Stomach (tissue), 9 donors: Measurements from ENCODE around the gene TRIM36. TPM values are rescaled to one million over a fixed set of nuclear protein-coding genes. Genes with fewer than 3 reads are reported as not detected.

ENCODE experiments used
- DNase-seq, 2 donors: peaks; one replicate each; pipeline versions ENCODE4 v3.0.0 to v3.0.0-alpha.2; 2013 to 2019
- H3K27ac ChIP-seq, 5 donors: fragments of 200-600 bp in 4 of 5; sonication (generic) in 4 of 5; one replicate each; pipeline ENCODE4 v1.5.1; 2013 to 2019; ENCODE audit warnings: mild to moderate bottlenecking in 1 of 5, moderate library complexity in 1 of 5
- H3K27me3 ChIP-seq, 3 donors: fragments of 200-600 bp; sonication (generic); one replicate each; pipeline ENCODE4 v1.5.1; 2017 to 2019; ENCODE audit warnings: mixed run types in 1 of 3
- H3K36me3 ChIP-seq, 4 donors: fragments of 200-600 bp; sonication (generic); 1 replicate in 3 of 4; 2 replicates in 1 of 4; pipeline ENCODE4 v1.5.1; 2016 to 2019
- H3K4me1 ChIP-seq, 4 donors: fragments of 200-600 bp; sonication (generic); one replicate each; pipeline ENCODE4 v1.5.1; 2016 to 2019
- H3K4me3 ChIP-seq, 4 donors: fragments of 200-600 bp; sonication (generic) in 3 of 4; one replicate each; pipeline ENCODE4 v1.5.1; 2016 to 2019; ENCODE audit warnings: mild to moderate bottlenecking in 1 of 4
- H3K9me3 ChIP-seq, 4 donors: fragments of 200-600 bp; sonication (generic); one replicate each; pipeline ENCODE4 v1.5.1; 2016 to 2019
- EP300 ChIP-seq: sonication (generic); formaldehyde crosslinking; IDR thresholded peaks from one replicate; pipeline ENCODE4 v1.6.1; 2017; ENCODE audit warnings: antibody characterized with exemption
- POLR2A ChIP-seq, 4 donors: fragments of 450-650 bp; IDR thresholded peaks; one replicate each; pipeline ENCODE4 v1.6.1; 2016; ENCODE audit warnings: antibody characterized with exemption in 4 of 4, control low read depth in 2 of 4, mild to moderate bottlenecking in 1 of 4, moderate library complexity in 1 of 4
- POLR2AphosphoS5 ChIP-seq, 3 donors: sonication (generic); formaldehyde crosslinking; IDR thresholded peaks; one replicate each; pipeline ENCODE4 v1.6.1; 2016; ENCODE audit warnings: antibody characterized with exemption in 3 of 3
- WGBS, 5 donors: extraction: QIAGEN DNeasy Blood & Tissue Kit in 3 of 5; methylation state at CpG; one replicate each; pipeline versions ENCODE4 v1.1.5 to v1.1.7; 2013 to 2018; 5-methylcytosine and 5-hydroxymethylcytosine counted together
- intact Hi-C: fragments of 100-400 bp; cut with DNase I; formaldehyde crosslinking; loops from one replicate; pipeline ENCODE4 v1.15.1; 2023; ENCODE audit warnings: low total_unique reads
- polyA plus RNA-seq, 3 donors: library from polyadenylated mRNA; stranded (reverse); fragments of 200-250 nt; gene quantifications; one replicate each; pipeline ENCODE4 v1.2.3, GENCODE V29; 2013
- total RNA-seq, 5 donors: library from RNA; depleted of rRNA; stranded (reverse); fragments of >200 nt; gene quantifications; one replicate each; pipeline versions ENCODE4 v1.1.0 to v1.2.3, GENCODE V29; 2014 to 2016
- TF ChIP-seq, protein P1 (sequence below), 7 experiments: fragments of 450-650 bp in 4 of 7; fragments of 200-600 bp in 3 of 7; sonication (generic) in 3 of 7; IDR thresholded peaks; one replicate each; pipeline ENCODE4 v1.5.1; 2016 to 2019; ENCODE audit warnings: antibody characterized with exemption in 7 of 7, control low read depth in 2 of 7, mild to moderate bottlenecking in 1 of 7
- donor health status: healthy with polysubstance abuse.
- donor health status: Bipolar disorder and iron deficiency.
- donor health status: healthy.

The TRIM36 gene
- total and polyA plus RNA-seq, 8 donors = 1.8 to 36.5 (median 6.1) TPM

DNA sequence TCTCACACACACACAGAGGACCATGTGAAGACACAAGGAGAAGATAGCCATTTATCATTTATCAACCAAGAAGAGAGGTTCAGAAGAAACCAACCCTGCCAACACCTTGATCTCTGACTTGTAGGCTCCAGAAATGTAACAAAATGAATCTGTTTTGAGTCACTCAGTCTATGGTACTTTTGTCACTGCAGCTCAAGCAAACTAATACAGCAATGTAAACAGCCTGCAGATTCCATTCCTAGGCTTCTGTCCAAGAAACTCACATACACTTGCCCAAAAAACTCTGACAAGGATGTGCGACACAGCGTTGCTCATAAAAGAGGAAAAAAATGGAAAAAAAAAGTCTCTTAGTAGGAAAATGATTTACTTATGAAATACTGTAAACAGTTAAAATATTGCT, 33.4 kb downstream of the TRIM36 start:
- DNase-seq = no peak
- Histone ChIP-seq H3K4me1 (no peaks in the 10 kb centered on the region), H3K9me3 (no peaks in the 10 kb centered on the region), H3K27me3 (no peaks in the 10 kb centered on the region), H3K27ac (no peak overlapping the region), H3K4me3 (no peak overlapping the region), H3K36me3 (peaks cover 0 to 6% (median 0%) of the 10 kb centered on the region in 4 donors)
- TF ChIP-seq, protein P1, sequence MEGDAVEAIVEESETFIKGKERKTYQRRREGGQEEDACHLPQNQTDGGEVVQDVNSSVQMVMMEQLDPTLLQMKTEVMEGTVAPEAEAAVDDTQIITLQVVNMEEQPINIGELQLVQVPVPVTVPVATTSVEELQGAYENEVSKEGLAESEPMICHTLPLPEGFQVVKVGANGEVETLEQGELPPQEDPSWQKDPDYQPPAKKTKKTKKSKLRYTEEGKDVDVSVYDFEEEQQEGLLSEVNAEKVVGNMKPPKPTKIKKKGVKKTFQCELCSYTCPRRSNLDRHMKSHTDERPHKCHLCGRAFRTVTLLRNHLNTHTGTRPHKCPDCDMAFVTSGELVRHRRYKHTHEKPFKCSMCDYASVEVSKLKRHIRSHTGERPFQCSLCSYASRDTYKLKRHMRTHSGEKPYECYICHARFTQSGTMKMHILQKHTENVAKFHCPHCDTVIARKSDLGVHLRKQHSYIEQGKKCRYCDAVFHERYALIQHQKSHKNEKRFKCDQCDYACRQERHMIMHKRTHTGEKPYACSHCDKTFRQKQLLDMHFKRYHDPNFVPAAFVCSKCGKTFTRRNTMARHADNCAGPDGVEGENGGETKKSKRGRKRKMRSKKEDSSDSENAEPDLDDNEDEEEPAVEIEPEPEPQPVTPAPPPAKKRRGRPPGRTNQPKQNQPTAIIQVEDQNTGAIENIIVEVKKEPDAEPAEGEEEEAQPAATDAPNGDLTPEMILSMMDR (IDR thresholded peaks at IDR 0.05) = no peak
- TF ChIP-seq POLR2AphosphoS5 (IDR thresholded peaks at IDR 0.05) = no peak
- no peak for TF ChIP-seq POLR2A (IDR thresholded peaks at IDR 0.05)
- no peak for TF ChIP-seq EP300
- 76 to 98% (median 91%) methylated on average over 2 of the region's 2 CpGs for WGBS, 5 donors
- intact Hi-C loops = no loop called here

DNA sequence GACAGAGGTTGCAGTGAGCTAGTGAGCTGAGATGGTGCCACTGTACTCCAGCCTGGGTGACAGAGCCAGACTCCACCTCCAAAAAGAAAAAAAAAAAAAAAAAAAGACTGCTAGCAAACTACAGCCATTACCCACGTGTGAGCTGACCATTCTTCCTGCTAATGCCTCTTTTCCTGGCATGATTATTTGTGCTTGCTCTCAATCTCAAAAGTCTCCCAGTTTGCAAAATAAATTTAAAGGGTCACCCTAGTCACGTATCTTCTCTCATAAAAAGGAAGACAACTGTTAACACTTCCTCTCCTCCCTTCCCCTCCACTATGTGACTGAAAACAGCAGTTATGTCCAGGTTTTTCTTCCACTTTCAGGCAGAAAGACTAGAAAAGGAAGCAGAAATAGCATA, 37.2 kb downstream of the TRIM36 start:
- no peak overlapping the region for H3K4me3 ChIP-seq
- no peaks in the 10 kb centered on the region for H3K4me1 ChIP-seq
- TF ChIP-seq, protein P1 (IDR thresholded peaks at IDR 0.05) = no peak
- no peak for TF ChIP-seq POLR2AphosphoS5 (IDR thresholded peaks at IDR 0.05)
- TF ChIP-seq POLR2A (IDR thresholded peaks at IDR 0.05) = no peak
- no peak for TF ChIP-seq EP300
- H3K27me3 ChIP-seq = no peaks in the 10 kb centered on the region
- no peaks in the 10 kb centered on the region for H3K9me3 ChIP-seq
- DNase-seq = no peak
- intact Hi-C loops = no loop called here
- H3K36me3 ChIP-seq = peaks cover 0 to 6% (median 0%) of the 10 kb centered on the region in 4 donors
- 20 to 48% (median 40%) methylated on average over 2 of the region's 2 CpGs for WGBS, 5 donors
- H3K27ac ChIP-seq = no peak overlapping the region

DNA sequence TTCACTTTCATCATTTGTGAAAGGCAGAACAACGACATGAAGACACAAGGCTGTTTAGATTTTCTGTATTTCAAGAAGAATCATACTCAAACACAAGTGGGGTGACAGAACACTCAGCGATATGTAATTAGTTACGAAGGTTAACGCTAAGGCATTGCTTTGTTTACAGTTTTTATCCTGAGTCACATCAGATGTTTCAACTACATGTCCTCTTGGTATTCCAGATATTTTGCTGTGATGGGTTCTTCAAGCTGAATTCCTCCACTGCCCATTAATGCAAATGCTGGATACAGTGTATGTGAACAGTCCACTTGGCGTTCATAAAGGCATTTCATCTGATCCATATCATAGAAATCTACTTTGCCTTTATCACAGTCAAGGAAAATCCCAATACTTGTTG, 43.4 kb downstream of the TRIM36 start:
- Histone ChIP-seq H3K4me1 (no peaks in the 10 kb centered on the region), H3K36me3 (peaks cover 0 to 3% (median 0%) of the 10 kb centered on the region in 4 donors), H3K27ac (no peak overlapping the region), H3K27me3 (no peaks in the 10 kb centered on the region), H3K4me3 (no peak overlapping the region), H3K9me3 (no peaks in the 10 kb centered on the region)
- no peak for TF ChIP-seq POLR2A (IDR thresholded peaks at IDR 0.05)
- TF ChIP-seq, protein P1 (IDR thresholded peaks at IDR 0.05) = no peak
- no peak for TF ChIP-seq POLR2AphosphoS5 (IDR thresholded peaks at IDR 0.05)
- no peak for TF ChIP-seq EP300
- no peak for DNase-seq
- intact Hi-C loops = no loop called here
- 62 to 78% (median 75%) methylated on average over 5 of the region's 5 CpGs for WGBS, 5 donors

DNA sequence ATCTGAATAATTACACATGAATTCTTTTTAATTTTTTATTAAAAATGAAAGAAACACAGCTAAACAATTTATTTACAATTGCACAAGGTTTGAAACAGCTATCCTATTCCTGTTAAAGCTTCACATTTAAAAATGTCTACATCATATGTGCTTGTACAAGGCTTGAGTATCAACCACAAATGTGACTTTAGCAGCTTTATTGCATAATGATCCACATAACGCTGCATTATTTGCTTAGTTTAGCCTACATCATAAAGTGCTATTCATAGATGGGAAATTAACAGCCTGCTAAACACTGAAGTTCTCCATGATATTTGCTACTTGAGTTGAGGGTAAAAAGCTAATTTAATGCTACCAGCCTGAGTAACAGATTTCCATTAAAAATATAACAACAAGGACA, 45.0 kb downstream of the TRIM36 start:
- no peak overlapping the region for H3K4me3 ChIP-seq
- H3K27ac ChIP-seq = no peak overlapping the region
- no peak for TF ChIP-seq POLR2AphosphoS5 (IDR thresholded peaks at IDR 0.05)
- TF ChIP-seq POLR2A (IDR thresholded peaks at IDR 0.05) = no peak
- TF ChIP-seq, protein P1 (IDR thresholded peaks at IDR 0.05) = no peak
- no peak for TF ChIP-seq EP300
- intact Hi-C loops = no loop called here
- no peaks in the 10 kb centered on the region for H3K4me1 ChIP-seq
- no peak for DNase-seq
- no peaks in the 10 kb centered on the region for H3K9me3 ChIP-seq
- H3K27me3 ChIP-seq = no peaks in the 10 kb centered on the region
- 34 to 68% (median 54%) methylated on average over 1 of the region's 1 CpG for WGBS, 5 donors
- H3K36me3 ChIP-seq = peaks cover 0 to 3% (median 0%) of the 10 kb centered on the region in 4 donors
